Measurements from ENCODE around the gene WFDC5.

Gene WFDC5

GRCh38 chr20:45083127-45083526 lies 31.8 kb downstream of the WFDC5 start:
- no peak overlapping the region for H3K4me3 ChIP-seq (ENCODE audit: low read length)
- no peak for DNase-seq (ENCODE audit: low read depth)
- TF ChIP-seq CTCF (IDR thresholded peaks at IDR 0.05; ENCODE audit: insufficient read depth, low read depth, low read length, missing control alignments), result no peak

- no peak for DNase-seq (ENCODE audit: low read depth)
- TF ChIP-seq CTCF (IDR thresholded peaks at IDR 0.05; ENCODE audit: insufficient read depth, low read depth, low read length, missing control alignments), result no peak
- no peak overlapping the region for H3K4me3 ChIP-seq (ENCODE audit: low read length)
Observed at GRCh38 chr20:45082468-45082867, 32.5 kb downstream of the WFDC5 start.

- DNase-seq (ENCODE audit: low read depth), result no peak
- H3K4me3 ChIP-seq (ENCODE audit: low read length), result no peak overlapping the region
- TF ChIP-seq CTCF (IDR thresholded peaks at IDR 0.05; ENCODE audit: insufficient read depth, low read depth, low read length, missing control alignments), result peak; percentile 33
Observed at GRCh38 chr20:45080867-45081624, 33.9 kb downstream of the WFDC5 start.

GRCh38 chr20:45077559-45077958 lies 37.4 kb downstream of the WFDC5 start:
- no peak for DNase-seq (ENCODE audit: low read depth)
- TF ChIP-seq CTCF (IDR thresholded peaks at IDR 0.05; ENCODE audit: insufficient read depth, low read depth, low read length, missing control alignments), result no peak
- H3K4me3 ChIP-seq (ENCODE audit: low read length), result no peak overlapping the region

- DNase-seq (ENCODE audit: low read depth), result no peak
- H3K4me3 ChIP-seq (ENCODE audit: low read length), result no peak overlapping the region
- TF ChIP-seq CTCF (IDR thresholded peaks at IDR 0.05; ENCODE audit: insufficient read depth, low read depth, low read length, missing control alignments), result no peak
Observed at GRCh38 chr20:45073221-45073620, 41.8 kb downstream of the WFDC5 start.

GRCh38 chr20:45072066-45072465 lies 42.9 kb downstream of the WFDC5 start:
- H3K4me3 ChIP-seq (ENCODE audit: low read length), result no peak overlapping the region
- TF ChIP-seq CTCF (IDR thresholded peaks at IDR 0.05; ENCODE audit: insufficient read depth, low read depth, low read length, missing control alignments), result no peak
- no peak for DNase-seq (ENCODE audit: low read depth)

All from epithelial cell of esophagus (primary cell).